Measurements from ENCODE around the gene RNF7. TPM values are rescaled to one million over a fixed set of nuclear protein-coding genes. Genes with fewer than 3 reads are reported as not detected.
"Not testable (repeated sequence)": the region's sequence is repeated elsewhere in the genome, so short reads cannot be mapped to it uniquely, and the experiment has no call there.

Gene RNF7
- total and polyA plus RNA-seq, 2 experiments from 2014 or later: 115 to 234 TPM

- no peaks in the 10 kb centered on the region for H3K27me3 ChIP-seq (replicated peaks; ENCODE audit: insufficient read depth)
- TF ChIP-seq EZH2phosphoT487 (IDR thresholded peaks at IDR 0.05; ENCODE audit: insufficient read depth, low read depth) (no peak), EZH2 (IDR thresholded peaks at IDR 0.05; ENCODE audit: insufficient read depth, poor library complexity, severe bottlenecking) (no peak)
- WGBS, 2 experiments (ENCODE audit: low coverage in 1 of 2, low lambda C conversion rate in 2 of 2, missing lambda C conversion rate in 2 of 2): 24 to 39% methylated on average over 4 of the region's 4 CpGs
- H3K4me1 ChIP-seq (ENCODE audit: insufficient read depth): no peaks in the 10 kb centered on the region
- in situ Hi-C loops (cut with MboI): no loop called here
- no peaks in the 10 kb centered on the region for H3K9me2 ChIP-seq (ENCODE audit: insufficient read depth)
- no peak overlapping the region for H3K4me2 ChIP-seq (ENCODE audit: unreplicated experiment)
- no peaks in the 10 kb centered on the region for H3F3A ChIP-seq (ENCODE audit: insufficient read depth)
- no peak overlapping the region for H3K9ac ChIP-seq
- H3K4me3 ChIP-seq: no peak overlapping the region
- no peaks in the 10 kb centered on the region for H4K20me1 ChIP-seq (ENCODE audit: insufficient read depth)
- no peak for DNase-seq
- no peaks in the 10 kb centered on the region for H3K9me3 ChIP-seq (ENCODE audit: low read depth)
- H3K36me3 ChIP-seq (ENCODE audit: low read depth): no peaks in the 10 kb centered on the region
- no peak overlapping the region for H3K27ac ChIP-seq
- no peaks in the 10 kb centered on the region for H3K79me2 ChIP-seq (ENCODE audit: insufficient read depth)
- H2AFZ ChIP-seq: no peak overlapping the region
Observed at GRCh38 chr3:141782386-141782932, 44.4 kb downstream of the RNF7 start.

- no peaks in the 10 kb centered on the region for H3F3A ChIP-seq (ENCODE audit: insufficient read depth)
- H3K4me1 ChIP-seq (ENCODE audit: insufficient read depth): no peaks in the 10 kb centered on the region
- no peak overlapping the region for H3K9ac ChIP-seq
- in situ Hi-C loops (cut with MboI): no loop called here
- H3K79me2 ChIP-seq (ENCODE audit: insufficient read depth): no peaks in the 10 kb centered on the region
- no peaks in the 10 kb centered on the region for H3K9me3 ChIP-seq (ENCODE audit: low read depth)
- no peaks in the 10 kb centered on the region for H3K9me2 ChIP-seq (ENCODE audit: insufficient read depth)
- H3K36me3 ChIP-seq (ENCODE audit: low read depth): no peaks in the 10 kb centered on the region
- H3K27me3 ChIP-seq (replicated peaks; ENCODE audit: insufficient read depth): no peaks in the 10 kb centered on the region
- no peaks in the 10 kb centered on the region for H4K20me1 ChIP-seq (ENCODE audit: insufficient read depth)
- 82 to 85% methylated on average over 6 of the region's 6 CpGs for WGBS, 2 experiments (ENCODE audit: low coverage in 1 of 2, low lambda C conversion rate in 2 of 2, missing lambda C conversion rate in 2 of 2)
- no peak overlapping the region for H3K4me2 ChIP-seq (ENCODE audit: unreplicated experiment)
- no peak overlapping the region for H2AFZ ChIP-seq
- H3K27ac ChIP-seq: no peak overlapping the region
- H3K4me3 ChIP-seq: no peak overlapping the region
- no peak for TF ChIP-seq EZH2phosphoT487 (IDR thresholded peaks at IDR 0.05; ENCODE audit: insufficient read depth, low read depth)
- TF ChIP-seq EZH2 (IDR thresholded peaks at IDR 0.05; ENCODE audit: insufficient read depth, poor library complexity, severe bottlenecking): no peak
- no peak for DNase-seq
Observed at GRCh38 chr3:141783632-141784031, 45.5 kb downstream of the RNF7 start.

GRCh38 chr3:141784096-141784495, 46.0 kb downstream of the RNF7 start:
- Histone ChIP-seq H3K4me1 (ENCODE audit: insufficient read depth) (no peaks in the 10 kb centered on the region), H3K36me3 (ENCODE audit: low read depth) (no peaks in the 10 kb centered on the region), H3K27ac (no peak overlapping the region), H3K27me3 (replicated peaks; ENCODE audit: insufficient read depth) (no peaks in the 10 kb centered on the region), H3K4me3 (no peak overlapping the region), H3K9me3 (ENCODE audit: low read depth) (no peaks in the 10 kb centered on the region), H2AFZ (no peak overlapping the region), H3F3A (ENCODE audit: insufficient read depth) (no peaks in the 10 kb centered on the region), H4K20me1 (ENCODE audit: insufficient read depth) (no peaks in the 10 kb centered on the region), H3K9me2 (ENCODE audit: insufficient read depth) (no peaks in the 10 kb centered on the region), H3K79me2 (ENCODE audit: insufficient read depth) (no peaks in the 10 kb centered on the region), H3K4me2 (ENCODE audit: unreplicated experiment) (no peak overlapping the region), H3K9ac (no peak overlapping the region)
- WGBS, 2 experiments (ENCODE audit: low coverage in 1 of 2, low lambda C conversion rate in 2 of 2, missing lambda C conversion rate in 2 of 2): 80 to 89% methylated on average over 8 of the region's 8 CpGs
- in situ Hi-C loops (cut with MboI): no loop called here
- no peak for DNase-seq
- no peak for TF ChIP-seq EZH2 (IDR thresholded peaks at IDR 0.05; ENCODE audit: insufficient read depth, poor library complexity, severe bottlenecking)
- no peak for TF ChIP-seq EZH2phosphoT487 (IDR thresholded peaks at IDR 0.05; ENCODE audit: insufficient read depth, low read depth)

- H2AFZ ChIP-seq: no peak overlapping the region
- H3K27ac ChIP-seq: no peak overlapping the region
- no peak for DNase-seq
- no peaks in the 10 kb centered on the region for H3F3A ChIP-seq (ENCODE audit: insufficient read depth)
- H3K4me1 ChIP-seq (ENCODE audit: insufficient read depth): no peaks in the 10 kb centered on the region
- H3K4me3 ChIP-seq: no peak overlapping the region
- no peaks in the 10 kb centered on the region for H3K9me3 ChIP-seq (ENCODE audit: low read depth)
- H3K9me2 ChIP-seq (ENCODE audit: insufficient read depth): no peaks in the 10 kb centered on the region
- no peak overlapping the region for H3K9ac ChIP-seq
- in situ Hi-C loops (cut with MboI): no loop called here
- 65 to 74% methylated on average over 2 of the region's 2 CpGs for WGBS, 2 experiments (ENCODE audit: low coverage in 1 of 2, low lambda C conversion rate in 2 of 2, missing lambda C conversion rate in 2 of 2)
- H3K27me3 ChIP-seq (replicated peaks; ENCODE audit: insufficient read depth): no peaks in the 10 kb centered on the region
- no peaks in the 10 kb centered on the region for H3K36me3 ChIP-seq (ENCODE audit: low read depth)
- no peak overlapping the region for H3K4me2 ChIP-seq (ENCODE audit: unreplicated experiment)
- no peaks in the 10 kb centered on the region for H4K20me1 ChIP-seq (ENCODE audit: insufficient read depth)
- H3K79me2 ChIP-seq (ENCODE audit: insufficient read depth): no peaks in the 10 kb centered on the region
- TF ChIP-seq EZH2 (IDR thresholded peaks at IDR 0.05; ENCODE audit: insufficient read depth, poor library complexity, severe bottlenecking) (no peak), EZH2phosphoT487 (IDR thresholded peaks at IDR 0.05; ENCODE audit: insufficient read depth, low read depth) (no peak)
Observed at GRCh38 chr3:141784531-141784930, 46.4 kb downstream of the RNF7 start.

- Histone ChIP-seq H3K79me2 (ENCODE audit: insufficient read depth) (no peaks in the 10 kb centered on the region), H3K4me1 (ENCODE audit: insufficient read depth) (no peaks in the 10 kb centered on the region), H2AFZ (no peak overlapping the region), H4K20me1 (ENCODE audit: insufficient read depth) (no peaks in the 10 kb centered on the region), H3F3A (ENCODE audit: insufficient read depth) (no peaks in the 10 kb centered on the region), H3K9ac (no peak overlapping the region), H3K9me3 (ENCODE audit: low read depth) (no peaks in the 10 kb centered on the region), H3K4me2 (ENCODE audit: unreplicated experiment) (no peak overlapping the region), H3K27ac (no peak overlapping the region), H3K27me3 (replicated peaks; ENCODE audit: insufficient read depth) (no peaks in the 10 kb centered on the region), H3K4me3 (no peak overlapping the region), H3K9me2 (ENCODE audit: insufficient read depth) (no peaks in the 10 kb centered on the region), H3K36me3 (ENCODE audit: low read depth) (no peaks in the 10 kb centered on the region)
- DNase-seq: no peak
- WGBS, 2 experiments (ENCODE audit: low coverage in 1 of 2, low lambda C conversion rate in 2 of 2, missing lambda C conversion rate in 2 of 2): 62 to 66% methylated on average over 4 of the region's 4 CpGs
- TF ChIP-seq EZH2phosphoT487 (IDR thresholded peaks at IDR 0.05; ENCODE audit: insufficient read depth, low read depth) (no peak), EZH2 (IDR thresholded peaks at IDR 0.05; ENCODE audit: insufficient read depth, poor library complexity, severe bottlenecking) (no peak)
- in situ Hi-C loops (cut with MboI): no loop called here
Observed at GRCh38 chr3:141788149-141788548, 50.1 kb downstream of the RNF7 start.

GRCh38 chr3:141788750-141789149, 50.7 kb downstream of the RNF7 start:
- H3K9me2 ChIP-seq (ENCODE audit: insufficient read depth); H3K9ac ChIP-seq; H3K4me3 ChIP-seq; DNase-seq; in situ Hi-C loops (cut with MboI); H3K9me3 ChIP-seq (ENCODE audit: low read depth); H2AFZ ChIP-seq; H3K4me2 ChIP-seq (ENCODE audit: unreplicated experiment); H3K36me3 ChIP-seq (ENCODE audit: low read depth); H3K27me3 ChIP-seq (replicated peaks; ENCODE audit: insufficient read depth); H4K20me1 ChIP-seq (ENCODE audit: insufficient read depth); H3K4me1 ChIP-seq (ENCODE audit: insufficient read depth); H3F3A ChIP-seq (ENCODE audit: insufficient read depth); H3K27ac ChIP-seq; H3K79me2 ChIP-seq (ENCODE audit: insufficient read depth): not testable (repeated sequence)
- WGBS, 2 experiments (ENCODE audit: low coverage in 1 of 2, low lambda C conversion rate in 2 of 2, missing lambda C conversion rate in 2 of 2): 69 to 82% methylated on average over 5 of the region's 5 CpGs
